Panc1 (cell line): ENCODE measurements around the gene C19orf12. TPM values are rescaled to one million over a fixed set of nuclear protein-coding genes. Genes with fewer than 3 reads are reported as not detected.

Experiments
- ATAC-seq: fragments of 200-7000 bp; cut with Tn5 transposase; 2 replicates; pipeline ENCODE4 v1.9.1; 2020; ENCODE audit warnings: mild to moderate bottlenecking, moderate library complexity
- BruUV-seq: library from RNA; stranded (reverse); fragments of 400-500 nt; replicated peaks from 2 replicates; lab custom pipeline; 2021; lab: Mats Ljungman, UMichigan
- CTCF ChIA-PET: fragments of 300-600 bp; sonication (Branson Sonifier 250); formaldehyde crosslinking; loops from one replicate; lab custom pipeline; 2022; ENCODE audit warnings: antibody characterized with exemption; lab: Charles Lee
- POLR2A ChIA-PET: fragments of 300-600 bp; sonication (Branson Sonifier 250); formaldehyde crosslinking; loops from one replicate; lab custom pipeline; 2022; ENCODE audit warnings: antibody characterized with exemption; lab: Charles Lee
- DNase-seq: peaks from one replicate; pipeline ENCODE4 v3.0.0-alpha.2; 2010; ENCODE audit warnings: low read depth, low spot score
- H3K27ac ChIP-seq: 2 replicates; pipeline ENCODE4 v1.5.1; 2011; ENCODE audit warnings: mild to moderate bottlenecking, low read length, inconsistent platforms
- H3K27me3 ChIP-seq: fragments of 200-500 bp; sonication (Bioruptor generic); 2 replicates; pipeline ENCODE4 v1.6.0; 2014; ENCODE audit warnings: low read length, inconsistent platforms; ENCODE audit not compliant: control insufficient read depth, insufficient read depth
- H3K36me3 ChIP-seq: fragments of 200-500 bp; sonication (Bioruptor generic); 2 replicates; pipeline ENCODE4 v1.5.1; 2014; ENCODE audit warnings: inconsistent platforms, mild to moderate bottlenecking, low read length, moderate library complexity; ENCODE audit not compliant: control insufficient read depth, insufficient read depth
- H3K4me1 ChIP-seq: 2 replicates; pipeline ENCODE4 v1.5.1; 2011; ENCODE audit warnings: inconsistent platforms, mild to moderate bottlenecking, low read length, moderate library complexity; ENCODE audit not compliant: control insufficient read depth, insufficient read depth
- H3K4me3 ChIP-seq, 2 experiments: 2 replicates each; pipeline ENCODE4 v1.5.1; 2011 to 2012; ENCODE audit warnings: low read depth in 2 of 2, low read length in 2 of 2, mild to moderate bottlenecking in 2 of 2, inconsistent platforms in 1 of 2, moderate library complexity in 1 of 2
- H3K9me3 ChIP-seq: fragments of 200-500 bp; sonication (Bioruptor generic); 2 replicates; pipeline ENCODE4 v1.5.1; 2014; ENCODE audit warnings: low read depth, mild to moderate bottlenecking, inconsistent platforms, low read length, moderate library complexity; ENCODE audit not compliant: control insufficient read depth, insufficient read depth
- CTCF ChIP-seq: fragments of 450-650 bp; IDR thresholded peaks from 2 replicates; pipeline ENCODE4 v1.5.1; 2017; ENCODE audit warnings: mild to moderate bottlenecking
- POLR2AphosphoS5 ChIP-seq: IDR thresholded peaks from 2 replicates; pipeline ENCODE4 v1.6.1; 2012; ENCODE audit warnings: mild to moderate bottlenecking, low read depth, low read length, moderate library complexity
- SIN3A ChIP-seq: IDR thresholded peaks from 2 replicates; pipeline ENCODE4 v1.6.1; 2012; ENCODE audit warnings: low read depth, mild to moderate bottlenecking, low read length, moderate library complexity, borderline replicate concordance; ENCODE audit not compliant: insufficient read depth
- TCF7L2 ChIP-seq: IDR thresholded peaks from 2 replicates; pipeline ENCODE4 v1.6.1; 2011; ENCODE audit warnings: mild to moderate bottlenecking, low read depth, low read length, inconsistent platforms
- in situ Hi-C: cut with HindIII; loops from 2 replicates; pipeline ENCODE4 v1.10.0; 2016; ENCODE audit warnings: low sequenced_read_pairs, low pct_unique_long_range_greater_than_20kb
- intact Hi-C: fragments of 100-400 bp; cut with micrococcal nuclease; formaldehyde crosslinking; loops from one replicate; pipeline ENCODE4 v1.10.0; 2022; ENCODE audit not compliant: unreplicated experiment
- total RNA-seq: library from RNA; stranded (reverse); gene quantifications from one replicate; pipeline ENCODE4 v1.2.1, GENCODE V29; 2021; ENCODE audit not compliant: unreplicated experiment
- TF ChIP-seq, protein P1 (sequence below), 2 experiments: IDR thresholded peaks; 2 replicates each; pipeline ENCODE4 v1.6.1; 2011 to 2012; ENCODE audit warnings: low read depth in 2 of 2, control low read depth in 1 of 2, low read length in 1 of 2, mild to moderate bottlenecking in 1 of 2, moderate library complexity in 1 of 2; ENCODE audit not compliant: insufficient read depth in 1 of 2

Gene C19orf12
- total RNA-seq, 1 experiment from 2014 or later, result 43.4 TPM

DNA sequence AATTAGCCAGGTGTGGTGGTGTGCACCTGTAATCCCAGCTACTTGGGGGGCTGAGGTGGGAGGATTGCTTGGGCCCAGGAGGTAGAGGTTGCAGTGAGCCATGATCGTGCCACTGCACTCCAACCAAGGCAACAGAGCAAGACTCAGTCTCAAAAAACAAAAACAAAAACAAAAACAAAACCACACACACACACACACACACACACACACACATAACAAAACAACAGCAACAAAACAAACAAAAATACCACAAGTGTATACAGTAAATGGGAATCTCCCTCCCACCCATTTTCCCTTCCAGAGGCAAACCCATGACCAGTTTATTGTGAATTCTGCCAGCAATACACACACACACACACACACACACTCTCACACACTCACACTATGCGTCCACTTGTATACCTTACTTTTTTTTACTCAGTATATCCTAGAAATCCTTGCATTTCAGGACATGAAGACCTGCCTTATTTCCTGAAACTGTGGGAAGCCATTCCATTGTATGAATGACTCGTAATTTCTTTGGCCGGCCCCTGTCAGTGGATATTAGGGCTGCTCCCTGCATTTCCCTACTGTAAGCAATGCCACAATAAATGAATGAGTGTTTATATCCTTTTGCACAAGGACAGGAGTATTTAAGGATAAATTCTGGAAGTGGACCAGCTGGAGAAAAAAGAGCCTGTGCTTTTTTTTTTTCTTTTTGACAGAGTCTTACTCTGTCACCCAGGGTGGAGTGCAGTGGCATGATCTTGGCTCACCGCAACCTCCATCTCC is 56.7 kb downstream of the C19orf12 start:
- no peaks in the 10 kb centered on the region for H3K27me3 ChIP-seq
- TF ChIP-seq POLR2AphosphoS5 (no peak), CTCF (no peak)
- no peak overlapping the region for H3K4me3 ChIP-seq
- ChIA-PET POLR2A (interaction anchor here (0.7 kb wide), 1 partner anchor 53 kb away, joined by 5 read pairs; no protein-coding TSS in a partner anchor), CTCF (no interaction called here)
- H3K27ac ChIP-seq, result no peak overlapping the region
- no peaks in the 10 kb centered on the region for H3K36me3 ChIP-seq
- no TSS peak for BruUV-seq
- in situ Hi-C loops, result no loop called here
- ATAC-seq (no peak), DNase-seq (no peak)
- peaks cover 21% of the 10 kb centered on the region for H3K4me1 ChIP-seq
- intact Hi-C loops, result no loop called here
- H3K9me3 ChIP-seq, result peaks cover 8% of the 10 kb centered on the region; the same call in 1 of the 2 replicates

DNA sequence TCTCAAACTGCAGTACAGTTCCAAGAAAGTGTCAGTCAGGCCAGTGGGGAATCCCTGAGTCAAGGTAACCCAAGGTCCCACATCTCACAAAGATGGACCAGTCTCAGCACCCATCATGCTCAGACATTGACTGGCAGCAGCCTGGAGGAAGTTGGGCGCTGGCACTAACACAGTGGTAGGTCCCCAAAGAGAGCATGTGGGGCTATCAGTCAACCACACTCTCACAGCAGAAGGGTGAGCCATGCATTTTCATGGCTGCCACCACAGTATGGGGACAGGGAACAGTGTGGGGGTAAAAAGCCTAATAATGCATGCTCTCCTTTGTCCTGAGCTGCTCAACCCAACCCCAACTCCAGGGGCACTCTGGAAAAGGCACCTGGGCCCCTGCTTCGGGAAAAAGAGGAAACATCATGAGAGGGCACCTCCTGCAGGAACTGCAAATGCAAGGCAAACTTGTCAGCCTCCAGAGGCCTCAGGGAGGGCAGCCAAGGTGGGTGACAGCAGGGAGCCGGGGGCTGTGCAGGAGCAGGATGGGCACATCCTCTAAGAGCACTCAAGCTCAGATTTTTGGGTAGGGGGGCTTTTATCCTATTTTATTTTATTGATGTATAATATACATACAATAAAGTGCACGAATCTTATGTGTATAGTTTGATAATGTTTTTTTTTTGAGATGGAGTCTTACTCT is 59.3 kb downstream of the C19orf12 start:
- peaks cover 8% of the 10 kb centered on the region; the same call in 1 of the 2 replicates for H3K9me3 ChIP-seq
- H3K4me3 ChIP-seq, result no peak overlapping the region
- no peak; the same call in 1 of the 2 replicates for ATAC-seq
- no peak for DNase-seq
- ChIA-PET POLR2A (no interaction called here), CTCF (no interaction called here)
- no peaks in the 10 kb centered on the region for H3K36me3 ChIP-seq
- TF ChIP-seq TCF7L2 (no peak), SIN3A (no peak), POLR2AphosphoS5 (no peak), CTCF (no peak)
- TF ChIP-seq, protein P1, sequence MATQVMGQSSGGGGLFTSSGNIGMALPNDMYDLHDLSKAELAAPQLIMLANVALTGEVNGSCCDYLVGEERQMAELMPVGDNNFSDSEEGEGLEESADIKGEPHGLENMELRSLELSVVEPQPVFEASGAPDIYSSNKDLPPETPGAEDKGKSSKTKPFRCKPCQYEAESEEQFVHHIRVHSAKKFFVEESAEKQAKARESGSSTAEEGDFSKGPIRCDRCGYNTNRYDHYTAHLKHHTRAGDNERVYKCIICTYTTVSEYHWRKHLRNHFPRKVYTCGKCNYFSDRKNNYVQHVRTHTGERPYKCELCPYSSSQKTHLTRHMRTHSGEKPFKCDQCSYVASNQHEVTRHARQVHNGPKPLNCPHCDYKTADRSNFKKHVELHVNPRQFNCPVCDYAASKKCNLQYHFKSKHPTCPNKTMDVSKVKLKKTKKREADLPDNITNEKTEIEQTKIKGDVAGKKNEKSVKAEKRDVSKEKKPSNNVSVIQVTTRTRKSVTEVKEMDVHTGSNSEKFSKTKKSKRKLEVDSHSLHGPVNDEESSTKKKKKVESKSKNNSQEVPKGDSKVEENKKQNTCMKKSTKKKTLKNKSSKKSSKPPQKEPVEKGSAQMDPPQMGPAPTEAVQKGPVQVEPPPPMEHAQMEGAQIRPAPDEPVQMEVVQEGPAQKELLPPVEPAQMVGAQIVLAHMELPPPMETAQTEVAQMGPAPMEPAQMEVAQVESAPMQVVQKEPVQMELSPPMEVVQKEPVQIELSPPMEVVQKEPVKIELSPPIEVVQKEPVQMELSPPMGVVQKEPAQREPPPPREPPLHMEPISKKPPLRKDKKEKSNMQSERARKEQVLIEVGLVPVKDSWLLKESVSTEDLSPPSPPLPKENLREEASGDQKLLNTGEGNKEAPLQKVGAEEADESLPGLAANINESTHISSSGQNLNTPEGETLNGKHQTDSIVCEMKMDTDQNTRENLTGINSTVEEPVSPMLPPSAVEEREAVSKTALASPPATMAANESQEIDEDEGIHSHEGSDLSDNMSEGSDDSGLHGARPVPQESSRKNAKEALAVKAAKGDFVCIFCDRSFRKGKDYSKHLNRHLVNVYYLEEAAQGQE (IDR thresholded peaks at IDR 0.05; ENCODE audit: insufficient read depth in 1 of 2, low read depth in 2 of 2, low read length in 1 of 2), result no peak
- no peak overlapping the region for H3K27ac ChIP-seq
- in situ Hi-C loops, result no loop called here
- no peaks in the 10 kb centered on the region for H3K4me1 ChIP-seq
- no TSS peak for BruUV-seq
- no peaks in the 10 kb centered on the region for H3K27me3 ChIP-seq
- intact Hi-C loops, result no loop called here
